NCI-H510A (cell line): ENCODE data around the gene PCYT1A.
"Not testable (repeated sequence)": the region's sequence is repeated elsewhere in the genome, so short reads cannot be mapped to it uniquely, and the experiment has no call there.

Source experiments
- DNase-seq: peaks from one replicate; lab custom pipeline; 2025; lab: John Stamatoyannopoulos, UW

PCYT1A gene

DNA sequence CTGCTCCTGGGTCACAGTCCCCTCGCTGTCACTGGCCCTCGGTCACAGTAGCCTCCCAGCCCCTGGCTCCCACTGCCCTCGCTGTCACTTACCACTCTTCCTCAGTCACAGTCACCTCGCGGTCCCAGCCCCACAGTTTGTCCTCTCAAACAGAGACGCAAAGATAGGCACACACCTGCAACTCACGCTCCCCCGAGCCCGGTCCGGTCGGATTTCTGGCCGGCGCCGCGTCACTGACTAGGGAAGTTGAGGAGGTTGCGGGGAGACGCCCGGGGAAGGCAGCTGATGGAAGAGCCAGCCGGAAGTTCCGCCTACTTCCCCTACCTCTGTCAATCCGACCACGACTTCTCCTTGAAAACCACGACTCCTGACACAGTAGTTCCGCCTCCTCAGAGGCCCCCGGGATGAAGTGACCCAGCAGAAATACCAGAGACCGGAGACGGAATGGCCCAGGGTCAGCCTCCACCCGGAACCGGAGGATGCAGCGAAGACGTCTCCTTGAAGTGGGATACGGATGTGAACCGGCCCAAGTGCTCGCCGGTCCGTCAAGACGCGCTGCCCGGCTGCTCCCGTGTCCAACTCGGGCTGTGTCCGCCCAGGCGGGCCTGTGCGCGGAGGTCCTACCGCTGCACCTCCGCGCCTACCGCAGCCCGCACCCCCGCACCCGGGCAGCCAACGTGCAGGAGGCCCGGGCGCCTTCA is at the start of gene PCYT1A:
Gene PCYT1A (minus strand): TSS at position 287 of the 701 bp plus-strand sequence. CDS start 17,195 bp downstream, outside the sequence.
- peak; percentile 96 for DNase-seq

- DNase-seq = no peak
Measured at GRCh38 chr3:196336319-196337145, 49.0 kb upstream of the PCYT1A start.

DNA sequence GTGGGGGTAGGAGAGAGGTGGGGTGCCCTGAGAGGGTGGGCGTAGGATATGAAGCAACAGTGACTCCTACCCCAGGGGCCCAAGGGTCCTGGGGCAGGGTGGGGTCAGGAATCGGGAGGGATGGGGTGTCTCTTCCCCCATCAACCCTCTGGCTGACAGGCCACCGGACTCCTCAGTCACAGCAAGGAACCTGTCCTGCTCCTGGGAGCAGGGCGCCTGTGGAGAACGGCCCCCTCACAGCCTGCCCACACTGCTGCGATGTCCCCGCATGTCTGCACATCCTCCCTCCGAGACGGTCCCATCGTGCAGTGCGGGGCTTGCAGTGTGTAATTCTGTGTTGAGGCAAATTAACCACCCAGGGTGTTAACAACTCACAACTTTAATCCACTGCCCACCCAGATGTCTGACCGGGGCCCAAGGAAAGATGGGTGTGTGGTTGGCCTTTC is 48.0 kb upstream of the PCYT1A start:
- DNase-seq = no peak

GRCh38 chr3:196334982-196335381 is 47.5 kb upstream of the PCYT1A start:
- no peak for DNase-seq

- no peak for DNase-seq
Measured at GRCh38 chr3:196332168-196332567, 44.6 kb upstream of the PCYT1A start.

- no peak for DNase-seq
Measured at GRCh38 chr3:196327405-196327804, 39.9 kb upstream of the PCYT1A start.

GRCh38 chr3:196326936-196327335 is 39.4 kb upstream of the PCYT1A start:
- no peak for DNase-seq

DNA sequence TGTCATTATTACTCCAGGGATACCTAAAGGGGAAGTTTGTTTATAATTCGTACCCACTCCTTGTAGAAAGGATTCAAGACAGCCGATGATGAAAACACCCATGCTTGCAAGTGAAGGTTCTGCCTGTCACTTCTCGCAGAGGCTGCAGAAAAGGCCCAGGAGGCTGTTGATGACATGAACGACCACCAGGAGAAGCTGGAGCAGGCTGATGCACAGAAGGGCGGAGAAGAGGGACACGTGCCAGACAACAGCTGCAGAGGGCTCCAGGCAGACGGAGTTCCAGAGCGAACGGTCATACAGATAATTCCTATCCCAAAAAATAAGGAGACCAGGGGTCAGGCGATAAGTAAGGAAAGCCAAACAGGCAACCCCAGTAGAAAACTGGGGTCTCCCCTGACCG is 36.2 kb upstream of the PCYT1A start:
- DNase-seq = no peak

GRCh38 chr3:196323016-196323415 is 35.5 kb upstream of the PCYT1A start:
- DNase-seq = no peak

DNA sequence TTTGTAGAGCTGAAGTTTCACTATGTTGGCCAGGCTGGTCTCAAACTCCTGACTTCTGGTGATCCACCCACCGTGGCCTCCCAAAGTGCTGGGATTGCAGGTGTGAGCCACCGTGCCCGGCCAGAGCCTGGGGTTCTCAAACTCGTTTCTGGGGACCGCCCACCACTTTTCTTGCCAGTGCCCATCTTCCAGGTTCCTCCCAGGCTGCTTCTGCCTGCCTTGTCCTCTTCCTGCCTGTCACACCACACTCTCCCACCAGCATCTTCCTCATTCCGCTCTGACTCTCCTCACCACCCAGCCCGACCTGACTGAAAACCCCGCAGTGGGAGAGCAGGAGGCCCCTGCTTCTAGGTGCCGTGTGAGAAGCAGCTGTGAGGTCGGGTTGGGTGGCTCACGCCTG is 33.6 kb upstream of the PCYT1A start:
- no peak for DNase-seq

DNA sequence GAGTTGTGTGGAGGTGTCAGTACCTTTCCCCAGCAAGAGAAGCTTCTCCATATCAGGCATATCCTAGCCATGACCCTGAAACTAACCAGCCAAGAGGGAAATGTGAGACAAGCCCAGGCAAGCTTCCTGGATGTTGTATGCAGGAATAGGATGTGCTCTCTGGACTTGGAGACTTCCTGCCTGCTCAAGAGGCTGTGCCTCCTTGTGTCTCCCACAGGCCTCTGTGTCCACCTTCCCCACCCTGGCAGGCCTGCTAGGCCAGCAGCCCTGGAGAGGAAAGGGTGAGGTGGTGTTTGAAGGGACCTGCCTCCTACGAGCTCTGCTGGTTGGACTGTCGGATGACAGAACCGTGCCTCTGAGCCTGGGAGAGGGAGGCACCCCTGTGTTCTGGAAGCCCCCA is 32.6 kb upstream of the PCYT1A start:
- DNase-seq = no peak

GRCh38 chr3:196317687-196318467 is 30.4 kb upstream of the PCYT1A start, which contains the start of gene DYNLT2B:
Gene DYNLT2B, minus strand, starts transcription at chr3:196318240. Its CDS starts 88 bp downstream, at chr3:196318152.
- DNase-seq = peak; percentile 75

DNA sequence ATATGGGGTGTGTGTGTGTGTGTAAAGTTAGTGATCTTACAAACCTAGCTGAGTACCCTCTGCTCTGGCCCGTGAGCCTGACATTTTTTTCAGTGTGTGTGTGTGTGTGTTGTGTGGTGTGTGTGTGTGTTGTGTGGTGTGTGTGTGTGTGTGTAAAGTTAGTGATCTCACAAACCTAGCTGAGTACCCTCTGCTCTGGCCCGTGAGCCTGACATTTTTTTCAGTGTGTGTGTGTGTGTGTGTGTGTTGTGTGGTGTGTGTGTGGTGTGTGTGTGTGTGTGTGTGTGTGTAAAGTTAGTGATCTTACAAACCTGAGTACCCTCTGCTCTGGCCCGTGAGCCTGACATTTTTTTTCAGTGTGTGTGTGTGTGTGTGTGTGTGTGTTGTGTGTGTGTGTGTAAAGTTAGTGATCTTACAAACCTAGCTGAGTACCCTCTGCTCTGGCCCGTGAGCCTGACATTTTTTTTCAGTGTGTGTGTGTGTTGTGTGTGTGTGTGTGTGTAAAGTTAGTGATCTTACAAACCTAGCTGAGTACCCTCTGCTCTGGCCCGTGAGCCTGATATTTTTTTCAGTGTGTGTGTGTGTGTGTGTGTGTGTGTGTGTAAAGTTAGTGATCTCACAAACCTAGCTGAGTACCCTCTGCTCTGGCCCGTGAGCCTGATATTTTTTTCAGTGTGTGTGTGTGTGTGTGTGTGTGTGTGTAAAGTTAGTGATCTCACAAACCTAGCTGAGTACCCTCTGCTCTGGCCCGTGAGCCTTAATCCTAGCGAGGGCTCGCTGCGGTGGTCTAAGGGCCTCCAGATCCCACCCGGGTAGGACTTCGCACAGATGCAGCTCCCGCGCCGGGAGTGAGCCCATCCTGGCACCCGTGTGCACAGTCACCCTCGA is 29.5 kb upstream of the PCYT1A start:
- DNase-seq = not testable (repeated sequence)

DNA sequence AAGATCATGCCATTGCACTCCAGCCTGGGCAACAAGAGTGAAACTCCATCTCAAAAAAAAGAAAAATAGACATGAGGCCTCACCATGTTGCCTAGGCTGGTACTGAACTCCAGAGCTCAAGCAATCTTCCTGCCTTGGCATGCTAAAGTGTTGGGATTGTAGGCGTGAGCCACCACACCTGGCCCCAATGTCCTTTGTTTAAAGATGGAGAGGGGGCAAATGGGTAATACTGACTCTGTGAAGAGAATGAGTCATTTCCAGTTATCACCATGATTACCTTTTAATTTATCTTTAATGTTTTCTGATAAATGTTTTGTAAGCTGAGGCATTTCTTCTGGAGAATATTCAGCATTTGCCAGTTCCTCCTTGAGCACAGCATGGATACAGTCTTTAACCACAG is 28.3 kb upstream of the PCYT1A start:
- DNase-seq = no peak

DNA sequence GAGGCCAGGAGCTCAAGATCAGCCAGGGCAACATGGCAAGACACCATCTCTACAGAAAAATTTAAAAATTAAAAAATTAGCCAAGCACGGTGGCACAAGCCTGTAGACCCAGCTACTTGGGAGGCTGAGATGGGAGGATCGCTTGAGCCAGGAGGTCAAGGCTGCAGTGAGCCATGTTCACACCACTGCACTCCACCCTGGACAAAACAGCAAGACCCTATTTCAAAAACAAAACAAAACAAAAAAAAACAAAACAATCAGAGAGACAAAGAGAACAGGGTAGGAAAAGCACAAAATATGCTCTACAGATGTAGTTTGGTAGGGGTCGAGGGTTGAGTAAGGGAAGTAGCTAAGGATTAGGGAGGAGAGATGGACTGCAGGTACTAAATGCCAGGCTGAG is 27.1 kb upstream of the PCYT1A start:
- DNase-seq = no peak

GRCh38 chr3:196314086-196314485 is 26.6 kb upstream of the PCYT1A start:
- not testable (repeated sequence) for DNase-seq

DNA sequence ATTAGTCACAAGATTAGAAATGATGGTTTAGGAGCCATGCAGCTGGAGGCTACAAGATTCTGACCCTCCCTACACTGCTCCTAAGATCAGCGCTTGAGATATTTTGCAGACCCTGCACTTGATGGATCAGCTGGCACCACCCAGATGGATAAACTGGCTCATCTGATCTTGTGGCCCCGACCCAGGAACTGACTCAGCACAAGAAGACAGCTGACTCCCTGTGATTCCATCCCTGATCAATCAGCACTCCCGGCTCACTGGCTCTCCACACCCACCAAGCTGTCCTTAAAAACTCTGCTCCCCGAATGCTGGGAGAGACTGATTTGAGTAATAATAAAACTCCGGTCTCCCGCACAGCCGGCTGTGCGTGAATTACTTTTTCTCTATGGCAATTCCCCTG is 15.4 kb upstream of the PCYT1A start:
- DNase-seq = not testable (repeated sequence)

DNA sequence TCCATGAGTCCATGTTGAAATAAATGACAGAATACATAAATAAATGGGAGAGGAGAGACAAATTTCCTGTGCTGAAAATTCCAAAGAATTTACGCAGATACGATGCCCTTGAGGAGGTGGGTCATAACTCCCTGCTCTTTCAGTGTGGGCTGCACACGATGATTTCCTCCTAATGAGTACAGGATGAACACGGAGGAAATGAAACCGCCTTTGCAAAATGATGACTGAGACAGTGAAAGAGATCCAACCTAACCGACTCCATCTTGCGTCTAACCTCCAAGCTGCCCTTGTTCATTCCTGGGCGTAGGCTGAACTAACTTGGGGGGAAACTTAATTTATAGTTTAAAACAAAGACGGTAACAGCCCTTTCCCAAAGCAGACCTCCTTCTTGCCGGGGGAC is 15.0 kb upstream of the PCYT1A start:
- DNase-seq = not testable (repeated sequence)

DNA sequence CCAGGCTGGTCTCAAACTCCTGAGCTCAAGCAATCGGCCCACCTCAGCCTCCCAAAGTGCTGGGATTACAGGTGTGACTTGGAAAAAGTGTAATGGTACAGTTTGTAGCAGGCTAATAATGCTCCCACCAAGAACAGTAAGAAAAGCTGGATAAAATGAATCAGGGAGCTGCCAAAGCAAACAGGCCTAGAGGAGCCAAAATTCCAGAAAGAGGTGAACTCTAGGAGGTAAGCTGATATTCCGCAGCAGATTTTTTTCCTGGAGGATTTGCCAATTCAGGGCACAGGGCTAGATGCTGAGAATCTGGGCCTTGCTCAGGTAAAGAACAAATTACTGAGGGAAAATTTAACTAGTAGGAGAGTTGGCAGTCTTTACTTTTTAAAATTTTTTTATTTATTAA is 11.0 kb upstream of the PCYT1A start:
- no peak for DNase-seq

- no peak for DNase-seq
Measured at GRCh38 chr3:196292286-196292923, 4.9 kb upstream of the PCYT1A start.

DNA sequence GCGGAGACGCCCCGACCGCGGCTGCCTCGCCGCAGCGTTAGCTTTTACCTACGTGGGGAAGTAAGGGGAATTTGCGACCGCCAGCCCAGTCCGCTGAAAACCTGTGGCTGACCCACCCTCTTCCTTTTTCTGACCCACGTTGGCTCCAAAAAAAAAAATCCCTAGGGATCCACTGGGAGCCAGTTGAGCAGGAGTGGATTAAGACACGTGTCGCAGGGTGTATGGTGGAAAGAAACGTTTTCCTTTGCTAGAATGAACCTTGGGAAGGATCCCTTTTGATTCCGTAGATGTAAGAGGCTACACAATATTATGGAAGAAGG is 575 bp upstream of the PCYT1A start:
- no peak for DNase-seq
